Measurements from ENCODE around the gene TMEM236.

DNA sequence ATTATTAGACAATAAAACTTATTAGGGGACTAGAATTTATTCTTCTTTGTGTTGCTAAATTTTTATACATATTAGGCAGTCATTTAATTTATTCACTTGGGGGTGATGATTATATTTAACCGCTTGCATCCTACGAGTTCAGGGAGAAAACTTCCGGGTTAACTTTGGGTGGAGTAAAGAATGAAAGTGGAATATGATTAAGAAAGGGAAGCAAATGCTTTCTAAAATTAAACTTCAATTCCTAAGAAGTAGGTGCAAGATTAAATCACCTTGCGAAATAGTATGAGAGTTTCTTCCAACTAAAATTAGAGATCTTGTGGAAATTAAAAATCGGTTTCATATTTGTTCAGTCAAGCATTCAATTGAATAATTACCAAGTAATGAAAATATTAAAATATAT lies 90.6 kb downstream of the TMEM236 start:
- TF ChIP-seq, protein P1, sequence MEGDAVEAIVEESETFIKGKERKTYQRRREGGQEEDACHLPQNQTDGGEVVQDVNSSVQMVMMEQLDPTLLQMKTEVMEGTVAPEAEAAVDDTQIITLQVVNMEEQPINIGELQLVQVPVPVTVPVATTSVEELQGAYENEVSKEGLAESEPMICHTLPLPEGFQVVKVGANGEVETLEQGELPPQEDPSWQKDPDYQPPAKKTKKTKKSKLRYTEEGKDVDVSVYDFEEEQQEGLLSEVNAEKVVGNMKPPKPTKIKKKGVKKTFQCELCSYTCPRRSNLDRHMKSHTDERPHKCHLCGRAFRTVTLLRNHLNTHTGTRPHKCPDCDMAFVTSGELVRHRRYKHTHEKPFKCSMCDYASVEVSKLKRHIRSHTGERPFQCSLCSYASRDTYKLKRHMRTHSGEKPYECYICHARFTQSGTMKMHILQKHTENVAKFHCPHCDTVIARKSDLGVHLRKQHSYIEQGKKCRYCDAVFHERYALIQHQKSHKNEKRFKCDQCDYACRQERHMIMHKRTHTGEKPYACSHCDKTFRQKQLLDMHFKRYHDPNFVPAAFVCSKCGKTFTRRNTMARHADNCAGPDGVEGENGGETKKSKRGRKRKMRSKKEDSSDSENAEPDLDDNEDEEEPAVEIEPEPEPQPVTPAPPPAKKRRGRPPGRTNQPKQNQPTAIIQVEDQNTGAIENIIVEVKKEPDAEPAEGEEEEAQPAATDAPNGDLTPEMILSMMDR (IDR thresholded peaks at IDR 0.05), result no peak
- TF ChIP-seq POLR2A (IDR thresholded peaks at IDR 0.05; ENCODE audit: low read depth) (no peak), POLR2AphosphoS5 (IDR thresholded peaks at IDR 0.05) (no peak)
